MM.1S (cell line): ENCODE data around the gene RAMACL.
"Not testable (repeated sequence)": the region's sequence is repeated elsewhere in the genome, so short reads cannot be mapped to it uniquely, and the experiment has no call there.

Source experiments
- DNase-seq: peaks from one replicate; pipeline ENCODE4 v3.0.0-alpha.2; 2015
- H2AFZ ChIP-seq: fragments of 300-600 bp; sonication (generic); 2 replicates; pipeline ENCODE4 v1.6.0; 2016; ENCODE audit warnings: antibody characterized with exemption, low read length
- H3F3A ChIP-seq: fragments of 300-600 bp; sonication (generic); 2 replicates; pipeline ENCODE4 v1.6.1; 2016; ENCODE audit warnings: mild to moderate bottlenecking, antibody characterized with exemption, low read length, moderate library complexity, mixed read lengths; ENCODE audit not compliant: insufficient read depth
- H3K27ac ChIP-seq: fragments of 300-600 bp; sonication (generic); 2 replicates; pipeline ENCODE4 v1.5.1; 2016; ENCODE audit warnings: mild to moderate bottlenecking, low read length
- H3K27me3 ChIP-seq: fragments of 300-600 bp; sonication (generic); replicated peaks from 2 replicates; pipeline ENCODE4 v1.6.0; 2016; ENCODE audit warnings: low read length; ENCODE audit not compliant: insufficient read depth
- H3K36me3 ChIP-seq: fragments of 300-600 bp; sonication (generic); replicated peaks from 2 replicates; pipeline ENCODE4 v1.6.1; 2016; ENCODE audit warnings: mild to moderate bottlenecking, low read length, mixed read lengths; ENCODE audit not compliant: insufficient read depth
- H3K4me1 ChIP-seq: fragments of 300-600 bp; sonication (generic); 2 replicates; pipeline ENCODE4 v1.6.1; 2016; ENCODE audit warnings: low read length, mixed read lengths
- H3K4me2 ChIP-seq: fragments of 300-600 bp; sonication (generic); 2 replicates; pipeline ENCODE4 v1.6.0; 2016; ENCODE audit warnings: low read depth, low read length
- H3K4me3 ChIP-seq: fragments of 300-600 bp; sonication (generic); 2 replicates; pipeline ENCODE4 v1.5.1; 2016; ENCODE audit warnings: low read length, mixed read lengths
- H3K79me2 ChIP-seq: fragments of 300-600 bp; sonication (generic); 2 replicates; pipeline ENCODE4 v1.6.1; 2016; ENCODE audit warnings: mixed run types, low read length, mixed read lengths
- H3K9ac ChIP-seq: fragments of 300-600 bp; sonication (generic); 2 replicates; pipeline ENCODE4 v1.6.1; 2016; ENCODE audit warnings: low read length, mixed read lengths
- H3K9me2 ChIP-seq: fragments of 300-600 bp; sonication (generic); replicated peaks from 2 replicates; pipeline ENCODE4 v1.6.1; 2016; ENCODE audit warnings: mild to moderate bottlenecking, low read length, mixed read lengths; ENCODE audit not compliant: insufficient read depth
- H3K9me3 ChIP-seq: fragments of 300-600 bp; sonication (generic); replicated peaks from 2 replicates; pipeline ENCODE4 v1.6.1; 2016; ENCODE audit warnings: mild to moderate bottlenecking, low read length, mixed read lengths; ENCODE audit not compliant: insufficient read depth
- H4K20me1 ChIP-seq: fragments of 300-600 bp; sonication (generic); 2 replicates; pipeline ENCODE4 v1.6.1; 2016; ENCODE audit warnings: mild to moderate bottlenecking, low read length, moderate library complexity, mixed read lengths; ENCODE audit not compliant: insufficient read depth
- EZH2 ChIP-seq: fragments of 300-600 bp; sonication (generic); optimal IDR thresholded peaks from 2 replicates; pipeline ENCODE3; 2017; ENCODE audit warnings: low read depth, mild to moderate bottlenecking, antibody characterized with exemption, low read length, mixed read lengths
- EZH2phosphoT487 ChIP-seq: fragments of 300-600 bp; sonication (generic); IDR thresholded peaks from 2 replicates; pipeline ENCODE4 v1.6.1; 2018; ENCODE audit warnings: antibody characterized with exemption, low read length
- TF ChIP-seq, protein P1 (sequence below): fragments of 300-600 bp; sonication (generic); IDR thresholded peaks from 2 replicates; pipeline ENCODE4 v1.5.1; 2016; ENCODE audit warnings: antibody characterized with exemption, low read length, mixed read lengths

The RAMACL gene

DNA sequence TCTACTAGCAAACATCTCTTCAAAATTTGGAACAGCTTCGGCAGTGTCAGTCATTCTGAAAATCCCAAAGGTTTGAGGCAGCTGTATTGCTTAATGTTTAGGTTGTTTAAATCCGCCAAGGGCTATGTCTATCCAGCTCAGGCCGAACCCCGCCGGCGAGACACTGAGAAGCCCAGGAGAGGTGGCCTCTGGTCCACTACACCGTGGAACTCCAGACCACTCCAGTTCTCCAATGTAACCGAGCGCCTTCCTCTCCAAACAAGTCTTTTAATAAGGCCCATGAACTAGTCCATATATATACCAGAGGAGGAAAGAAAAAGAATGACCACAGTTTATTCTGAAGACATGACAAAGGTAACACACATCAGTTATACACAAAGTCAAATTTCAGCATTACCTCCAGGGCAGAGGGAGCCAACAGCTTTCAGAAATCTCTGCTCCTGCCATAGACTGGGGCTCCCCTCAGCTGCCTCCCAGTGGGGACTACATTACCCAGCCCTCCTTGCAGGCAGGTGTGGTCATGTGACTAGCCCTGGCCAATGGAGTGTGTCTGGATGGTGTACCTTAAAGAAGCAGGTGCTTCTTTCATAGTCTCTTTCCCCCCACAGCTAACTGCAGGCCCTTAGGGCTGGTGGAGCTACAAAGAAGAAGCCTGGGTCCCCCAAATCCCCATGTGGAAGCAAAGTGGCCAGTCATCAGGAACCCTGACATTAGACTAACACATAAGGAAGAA lies at the start of gene RAMACL:
Gene RAMACL, minus strand, starts transcription at position 255 of the 733 bp plus-strand sequence. Its CDS starts 201 bp downstream, at position 54.
- Histone ChIP-seq H3K4me2 (no peak within 1 kb of the TSS), H4K20me1 (no peaks in the 10 kb centered on the region), H2AFZ (no peak within 1 kb of the TSS), H3K4me3 (no peak within 1 kb of the TSS), H3F3A (no peaks in the 10 kb centered on the region), H3K79me2 (no peaks in the 10 kb centered on the region), H3K27me3 (no peaks in the 10 kb centered on the region), H3K36me3 (no peaks in the 10 kb centered on the region), H3K27ac (no peak within 1 kb of the TSS), H3K9me3 (no peaks in the 10 kb centered on the region), H3K4me1 (peaks cover 3% of the 10 kb centered on the region; the same call in 1 of the 2 replicates), H3K9me2 (no peaks in the 10 kb centered on the region), H3K9ac (no peak within 1 kb of the TSS)
- no peak for DNase-seq
- no peak for TF ChIP-seq EZH2
- TF ChIP-seq, protein P1, sequence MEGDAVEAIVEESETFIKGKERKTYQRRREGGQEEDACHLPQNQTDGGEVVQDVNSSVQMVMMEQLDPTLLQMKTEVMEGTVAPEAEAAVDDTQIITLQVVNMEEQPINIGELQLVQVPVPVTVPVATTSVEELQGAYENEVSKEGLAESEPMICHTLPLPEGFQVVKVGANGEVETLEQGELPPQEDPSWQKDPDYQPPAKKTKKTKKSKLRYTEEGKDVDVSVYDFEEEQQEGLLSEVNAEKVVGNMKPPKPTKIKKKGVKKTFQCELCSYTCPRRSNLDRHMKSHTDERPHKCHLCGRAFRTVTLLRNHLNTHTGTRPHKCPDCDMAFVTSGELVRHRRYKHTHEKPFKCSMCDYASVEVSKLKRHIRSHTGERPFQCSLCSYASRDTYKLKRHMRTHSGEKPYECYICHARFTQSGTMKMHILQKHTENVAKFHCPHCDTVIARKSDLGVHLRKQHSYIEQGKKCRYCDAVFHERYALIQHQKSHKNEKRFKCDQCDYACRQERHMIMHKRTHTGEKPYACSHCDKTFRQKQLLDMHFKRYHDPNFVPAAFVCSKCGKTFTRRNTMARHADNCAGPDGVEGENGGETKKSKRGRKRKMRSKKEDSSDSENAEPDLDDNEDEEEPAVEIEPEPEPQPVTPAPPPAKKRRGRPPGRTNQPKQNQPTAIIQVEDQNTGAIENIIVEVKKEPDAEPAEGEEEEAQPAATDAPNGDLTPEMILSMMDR: no peak
- TF ChIP-seq EZH2phosphoT487: no peak

DNA sequence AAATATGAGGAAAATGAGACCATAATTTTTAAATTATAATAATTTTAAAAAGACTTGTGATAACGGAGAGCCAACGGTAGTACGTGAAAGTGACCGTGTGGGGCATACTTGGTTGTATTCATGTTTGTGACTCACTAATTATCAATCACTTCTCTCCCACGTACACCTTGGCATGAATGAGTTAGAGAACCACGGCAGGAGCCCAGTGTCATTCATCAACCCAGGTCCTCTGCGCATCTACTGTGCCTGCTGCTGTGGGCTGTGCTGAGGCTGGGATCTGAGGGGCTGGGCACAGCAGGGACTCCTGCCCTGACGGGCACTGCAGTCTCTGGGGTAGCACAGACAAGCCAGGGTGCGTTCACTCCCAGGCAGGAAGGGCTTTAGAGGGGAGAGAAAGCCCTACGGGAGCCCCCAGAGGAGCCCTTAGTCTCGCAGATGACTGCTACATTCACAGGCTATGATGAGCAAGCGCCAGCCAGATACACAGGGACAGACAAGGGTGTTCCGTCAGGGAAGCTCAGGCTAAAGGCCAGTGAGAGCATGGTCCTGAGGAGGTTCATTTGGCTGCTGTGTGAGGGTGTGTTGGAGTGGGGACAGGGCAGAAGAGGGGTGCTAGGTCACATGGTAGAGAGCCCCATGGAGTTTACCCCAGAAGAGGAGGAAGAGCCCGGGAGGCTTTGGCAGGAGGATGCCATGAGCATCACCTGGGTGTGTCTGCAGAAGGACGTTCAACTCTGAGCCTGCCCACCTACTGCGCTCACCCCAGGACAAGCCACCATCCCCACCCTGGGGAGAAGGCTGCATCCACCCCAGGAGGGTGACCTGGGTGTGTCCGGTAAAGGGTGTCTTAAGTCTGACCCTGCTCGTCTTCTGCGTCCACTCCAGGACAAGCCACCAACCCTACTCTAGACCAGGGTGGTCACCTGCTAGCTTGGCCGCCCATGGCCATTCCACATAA lies 48.8 kb upstream of the RAMACL start:
- peak overlapping the region; percentile 61; the same call in 1 of the 2 replicates for H3K27ac ChIP-seq
- H3K4me1 ChIP-seq: peaks cover 17% of the 10 kb centered on the region
- H3K36me3 ChIP-seq: no peaks in the 10 kb centered on the region
- H3K27me3 ChIP-seq: no peaks in the 10 kb centered on the region
- TF ChIP-seq EZH2 (no peak), EZH2phosphoT487 (no peak)
- TF ChIP-seq, protein P1: no peak
- no peaks in the 10 kb centered on the region for H3K9me2 ChIP-seq
- H4K20me1 ChIP-seq: no peaks in the 10 kb centered on the region
- no peak overlapping the region for H3K4me3 ChIP-seq
- H3K79me2 ChIP-seq: no peaks in the 10 kb centered on the region
- H3F3A ChIP-seq: peaks cover 17% of the 10 kb centered on the region
- DNase-seq: no peak
- no peak overlapping the region for H3K9ac ChIP-seq
- no peaks in the 10 kb centered on the region for H3K9me3 ChIP-seq
- no peak overlapping the region for H2AFZ ChIP-seq
- H3K4me2 ChIP-seq: no peak overlapping the region

DNA sequence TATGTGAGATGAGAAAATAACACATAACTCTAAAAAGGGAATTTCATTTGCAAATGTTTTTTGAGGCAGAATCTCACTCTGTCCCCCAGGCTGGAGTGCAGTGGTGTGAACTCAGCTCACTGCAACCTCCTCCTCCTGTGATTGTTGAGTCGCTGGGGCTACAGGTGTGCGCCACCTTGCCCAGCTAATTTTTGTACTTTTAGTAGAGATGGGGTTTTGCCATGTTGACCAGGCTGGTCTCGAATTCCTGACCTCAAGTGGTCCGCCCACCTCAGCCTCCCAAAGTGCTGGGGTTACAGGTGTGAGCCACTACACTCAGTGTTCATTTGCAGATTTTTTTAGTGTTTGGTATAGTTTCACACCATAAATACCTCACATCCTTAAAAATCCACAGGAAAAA lies 48.1 kb upstream of the RAMACL start:
- Histone ChIP-seq H3K4me2 (peak overlapping the region; percentile 54), H3K27ac (peak overlapping the region; percentile 61; the same call in 1 of the 2 replicates), H3K4me1 (peaks cover 24% of the 10 kb centered on the region), H3K9ac (peak overlapping the region; percentile 50; the same call in 1 of the 2 replicates), H3F3A (peaks cover 17% of the 10 kb centered on the region), H2AFZ (peak overlapping the region; percentile 51; the same call in 1 of the 2 replicates), H3K4me3 (peak overlapping the region; percentile 39)
- not testable (repeated sequence) for H3K9me3 ChIP-seq, H3K27me3 ChIP-seq, H4K20me1 ChIP-seq, H3K36me3 ChIP-seq, H3K79me2 ChIP-seq, H3K9me2 ChIP-seq, DNase-seq
